HL-60 (cell line): ENCODE measurements around the gene HELLS.

Experiments used
- DNase-seq, 2 experiments: peaks; one replicate each; pipeline ENCODE4 v3.0.0-alpha.2; 2010 to 2020; ENCODE audit warnings: low read depth in 1 of 2, low spot score in 1 of 2
- H3K27ac ChIP-seq: fragments of 250-450 bp; sonication (Bioruptor Pico); replicated peaks from 2 replicates; pipeline ENCODE4 v1.5.1; 2020; ENCODE audit warnings: mild to moderate bottlenecking, moderate library complexity
- H3K27me3 ChIP-seq: fragments of 250-450 bp; sonication (Bioruptor Pico); 2 replicates; pipeline ENCODE4 v1.5.1; 2021; ENCODE audit warnings: mild to moderate bottlenecking, moderate library complexity; ENCODE audit not compliant: insufficient read depth, poor library complexity, severe bottlenecking
- H3K4me3 ChIP-seq: replicated peaks from 2 replicates; pipeline ENCODE4 v1.5.1; 2011; ENCODE audit warnings: mild to moderate bottlenecking, control low read depth, low read length; ENCODE audit not compliant: insufficient read depth
- GABPA ChIP-seq: IDR thresholded peaks from 2 replicates; pipeline ENCODE4 v1.6.1; 2012; ENCODE audit warnings: low read depth
- POLR2AphosphoS5 ChIP-seq: IDR thresholded peaks from 2 replicates; pipeline ENCODE4 v1.6.1; 2012; ENCODE audit warnings: low read depth
- SPI1 ChIP-seq: IDR thresholded peaks from 2 replicates; pipeline ENCODE4 v1.6.1; 2012; ENCODE audit warnings: low read depth, mild to moderate bottlenecking, borderline replicate concordance
- TF ChIP-seq, protein P1 (sequence below): IDR thresholded peaks from one replicate; pipeline ENCODE4 v1.5.1; 2011; ENCODE audit warnings: low read length, control low read depth, inconsistent platforms; ENCODE audit not compliant: insufficient read depth
- TF ChIP-seq, protein P2 (sequence below): IDR thresholded peaks from 2 replicates; pipeline ENCODE4 v1.6.1; 2012; ENCODE audit warnings: low read depth; ENCODE audit not compliant: insufficient replicate concordance

HELLS gene

DNA sequence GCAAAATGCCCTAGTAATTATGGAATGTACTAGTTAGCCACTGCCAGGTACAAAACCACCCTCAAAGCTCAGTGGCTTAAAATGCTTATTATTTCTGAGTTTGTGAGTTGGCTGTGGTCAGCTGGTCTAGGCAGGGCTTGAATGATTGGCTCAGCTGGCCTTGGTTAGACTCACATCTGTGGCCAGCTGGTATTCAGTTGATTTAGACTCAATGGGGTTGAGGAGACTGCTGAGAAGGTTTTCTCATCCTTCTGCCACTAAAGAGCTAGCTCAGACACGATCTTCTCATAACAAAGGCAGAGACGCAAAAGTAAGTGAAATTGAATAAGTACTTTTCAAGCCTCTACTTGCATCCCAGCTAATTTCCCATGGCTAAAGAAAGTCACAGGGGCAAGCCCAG is 80.9 kb downstream of the HELLS start:
- Histone ChIP-seq H3K27me3 (no peaks in the 10 kb centered on the region), H3K27ac (no peak overlapping the region), H3K4me3 (no peak overlapping the region)
- TF ChIP-seq, protein P1, sequence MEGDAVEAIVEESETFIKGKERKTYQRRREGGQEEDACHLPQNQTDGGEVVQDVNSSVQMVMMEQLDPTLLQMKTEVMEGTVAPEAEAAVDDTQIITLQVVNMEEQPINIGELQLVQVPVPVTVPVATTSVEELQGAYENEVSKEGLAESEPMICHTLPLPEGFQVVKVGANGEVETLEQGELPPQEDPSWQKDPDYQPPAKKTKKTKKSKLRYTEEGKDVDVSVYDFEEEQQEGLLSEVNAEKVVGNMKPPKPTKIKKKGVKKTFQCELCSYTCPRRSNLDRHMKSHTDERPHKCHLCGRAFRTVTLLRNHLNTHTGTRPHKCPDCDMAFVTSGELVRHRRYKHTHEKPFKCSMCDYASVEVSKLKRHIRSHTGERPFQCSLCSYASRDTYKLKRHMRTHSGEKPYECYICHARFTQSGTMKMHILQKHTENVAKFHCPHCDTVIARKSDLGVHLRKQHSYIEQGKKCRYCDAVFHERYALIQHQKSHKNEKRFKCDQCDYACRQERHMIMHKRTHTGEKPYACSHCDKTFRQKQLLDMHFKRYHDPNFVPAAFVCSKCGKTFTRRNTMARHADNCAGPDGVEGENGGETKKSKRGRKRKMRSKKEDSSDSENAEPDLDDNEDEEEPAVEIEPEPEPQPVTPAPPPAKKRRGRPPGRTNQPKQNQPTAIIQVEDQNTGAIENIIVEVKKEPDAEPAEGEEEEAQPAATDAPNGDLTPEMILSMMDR: no peak
- TF ChIP-seq SPI1 (no peak), GABPA (no peak), POLR2AphosphoS5 (no peak)
- TF ChIP-seq, protein P2, sequence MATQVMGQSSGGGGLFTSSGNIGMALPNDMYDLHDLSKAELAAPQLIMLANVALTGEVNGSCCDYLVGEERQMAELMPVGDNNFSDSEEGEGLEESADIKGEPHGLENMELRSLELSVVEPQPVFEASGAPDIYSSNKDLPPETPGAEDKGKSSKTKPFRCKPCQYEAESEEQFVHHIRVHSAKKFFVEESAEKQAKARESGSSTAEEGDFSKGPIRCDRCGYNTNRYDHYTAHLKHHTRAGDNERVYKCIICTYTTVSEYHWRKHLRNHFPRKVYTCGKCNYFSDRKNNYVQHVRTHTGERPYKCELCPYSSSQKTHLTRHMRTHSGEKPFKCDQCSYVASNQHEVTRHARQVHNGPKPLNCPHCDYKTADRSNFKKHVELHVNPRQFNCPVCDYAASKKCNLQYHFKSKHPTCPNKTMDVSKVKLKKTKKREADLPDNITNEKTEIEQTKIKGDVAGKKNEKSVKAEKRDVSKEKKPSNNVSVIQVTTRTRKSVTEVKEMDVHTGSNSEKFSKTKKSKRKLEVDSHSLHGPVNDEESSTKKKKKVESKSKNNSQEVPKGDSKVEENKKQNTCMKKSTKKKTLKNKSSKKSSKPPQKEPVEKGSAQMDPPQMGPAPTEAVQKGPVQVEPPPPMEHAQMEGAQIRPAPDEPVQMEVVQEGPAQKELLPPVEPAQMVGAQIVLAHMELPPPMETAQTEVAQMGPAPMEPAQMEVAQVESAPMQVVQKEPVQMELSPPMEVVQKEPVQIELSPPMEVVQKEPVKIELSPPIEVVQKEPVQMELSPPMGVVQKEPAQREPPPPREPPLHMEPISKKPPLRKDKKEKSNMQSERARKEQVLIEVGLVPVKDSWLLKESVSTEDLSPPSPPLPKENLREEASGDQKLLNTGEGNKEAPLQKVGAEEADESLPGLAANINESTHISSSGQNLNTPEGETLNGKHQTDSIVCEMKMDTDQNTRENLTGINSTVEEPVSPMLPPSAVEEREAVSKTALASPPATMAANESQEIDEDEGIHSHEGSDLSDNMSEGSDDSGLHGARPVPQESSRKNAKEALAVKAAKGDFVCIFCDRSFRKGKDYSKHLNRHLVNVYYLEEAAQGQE: no peak
- no peak for DNase-seq

DNA sequence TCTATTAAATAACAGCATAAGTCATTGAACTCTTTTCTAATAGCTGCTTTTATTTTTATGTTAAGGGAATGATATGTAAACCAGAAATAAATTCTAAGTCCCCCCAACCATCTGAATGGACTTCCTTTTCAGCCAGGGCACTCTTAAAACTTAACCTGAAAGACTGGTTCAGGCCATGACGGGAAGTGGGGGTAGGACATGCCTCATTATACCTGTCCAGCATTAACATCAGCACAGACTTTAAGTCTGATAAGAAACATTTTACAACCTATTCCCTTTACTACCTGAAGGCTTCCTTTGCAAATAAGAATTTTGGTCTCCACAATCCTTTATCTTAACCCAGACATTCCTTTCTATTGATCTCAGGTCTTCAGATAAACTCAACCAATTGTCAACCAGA is 81.9 kb downstream of the HELLS start:
- TF ChIP-seq SPI1 (no peak), POLR2AphosphoS5 (no peak), GABPA (no peak)
- TF ChIP-seq, protein P1: no peak
- TF ChIP-seq, protein P2: no peak

DNA sequence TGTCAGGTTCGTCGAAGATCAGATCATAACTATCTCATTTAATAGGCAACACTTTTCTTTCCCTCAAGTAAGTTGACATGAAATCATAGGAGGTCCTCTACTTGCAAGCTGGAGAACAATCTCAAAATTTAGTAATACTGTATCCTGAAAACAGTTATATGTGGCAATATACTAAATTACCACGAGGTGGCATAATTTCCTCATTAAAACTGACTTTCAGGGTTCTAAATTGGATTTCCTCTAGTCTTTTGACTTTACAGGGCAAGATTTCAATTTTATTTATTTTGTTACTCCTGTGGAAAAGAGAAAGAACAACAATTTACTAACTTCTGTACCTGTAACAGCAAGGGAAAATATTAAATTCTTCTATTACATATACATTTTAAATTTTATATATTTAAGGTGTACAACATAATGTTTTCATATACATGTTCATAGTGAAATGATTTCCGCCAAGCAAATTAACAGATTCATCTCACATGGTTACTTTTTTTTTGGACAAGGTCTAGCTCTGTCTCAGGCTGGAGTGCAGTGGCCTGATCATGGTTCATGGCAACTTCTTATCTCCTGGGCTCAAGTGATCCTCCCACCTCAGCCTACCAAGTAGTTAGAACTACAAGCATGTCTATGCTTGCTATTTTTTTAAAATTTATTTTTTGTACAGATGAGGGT is 84.6 kb downstream of the HELLS start:
- Histone ChIP-seq H3K27me3 (no peaks in the 10 kb centered on the region), H3K4me3 (no peak overlapping the region), H3K27ac (no peak overlapping the region)
- no peak for DNase-seq
- TF ChIP-seq, protein P2: no peak
- TF ChIP-seq, protein P1: peak; percentile 30

More for the DNA sequence above, 81.9 kb downstream of the HELLS start:
- Histone ChIP-seq H3K4me3 (no peak overlapping the region), H3K27ac (no peak overlapping the region), H3K27me3 (no peaks in the 10 kb centered on the region)
- no peak for DNase-seq
